HG03175 (cell line): ENCODE results near the gene PLA2G4D.

ENCODE experiments used
- ATAC-seq: cut with Tn5 transposase; IDR thresholded peaks from one replicate; pipeline ENCODE4 v1.9.1; 2021; ENCODE audit warnings: mild to moderate bottlenecking, moderate library complexity; ENCODE audit not compliant: unreplicated experiment

PLA2G4D gene

DNA sequence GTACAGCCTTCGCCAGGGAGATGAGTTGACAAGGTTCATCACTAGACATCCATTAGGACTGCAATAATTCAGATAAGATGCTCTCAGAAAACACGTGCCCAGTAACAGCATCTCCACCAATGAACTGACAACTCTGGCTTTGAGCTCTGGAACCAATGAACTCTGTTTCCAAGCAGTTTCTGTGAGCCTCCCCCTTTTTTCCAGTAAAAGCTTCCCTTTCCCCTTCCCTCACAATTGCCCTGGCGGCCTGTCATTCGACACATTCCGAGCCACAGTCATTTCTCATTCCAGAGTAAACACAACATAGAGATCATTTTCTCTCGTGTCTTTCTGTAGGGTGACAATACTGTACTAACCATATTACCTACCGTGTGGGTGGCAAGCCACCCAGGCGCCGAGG, 3.6 kb downstream of the PLA2G4D start:
- no peak for ATAC-seq

- no peak for ATAC-seq
Measured at GRCh38 chr15:42090370-42090769, 4.0 kb downstream of the PLA2G4D start.

DNA sequence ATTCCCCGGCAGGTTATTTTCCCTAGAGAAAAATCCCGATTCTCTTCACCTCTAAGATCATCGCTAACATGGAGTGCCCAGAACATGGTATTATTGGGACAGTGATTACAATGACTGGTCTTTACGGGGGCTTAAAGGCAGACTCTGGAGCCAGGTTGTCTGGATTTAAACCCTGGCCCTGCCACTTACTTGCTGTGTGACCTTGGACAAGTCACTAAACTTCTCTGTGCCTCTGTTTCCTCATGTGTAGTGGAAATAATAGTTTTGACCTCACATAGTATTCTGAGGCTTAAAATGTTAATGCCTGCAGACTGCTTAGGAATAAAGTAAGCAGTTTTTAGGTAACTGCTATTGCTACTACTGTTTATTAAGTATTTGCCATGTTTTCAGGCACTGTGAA, 4.4 kb downstream of the PLA2G4D start:
- ATAC-seq, result no peak

DNA sequence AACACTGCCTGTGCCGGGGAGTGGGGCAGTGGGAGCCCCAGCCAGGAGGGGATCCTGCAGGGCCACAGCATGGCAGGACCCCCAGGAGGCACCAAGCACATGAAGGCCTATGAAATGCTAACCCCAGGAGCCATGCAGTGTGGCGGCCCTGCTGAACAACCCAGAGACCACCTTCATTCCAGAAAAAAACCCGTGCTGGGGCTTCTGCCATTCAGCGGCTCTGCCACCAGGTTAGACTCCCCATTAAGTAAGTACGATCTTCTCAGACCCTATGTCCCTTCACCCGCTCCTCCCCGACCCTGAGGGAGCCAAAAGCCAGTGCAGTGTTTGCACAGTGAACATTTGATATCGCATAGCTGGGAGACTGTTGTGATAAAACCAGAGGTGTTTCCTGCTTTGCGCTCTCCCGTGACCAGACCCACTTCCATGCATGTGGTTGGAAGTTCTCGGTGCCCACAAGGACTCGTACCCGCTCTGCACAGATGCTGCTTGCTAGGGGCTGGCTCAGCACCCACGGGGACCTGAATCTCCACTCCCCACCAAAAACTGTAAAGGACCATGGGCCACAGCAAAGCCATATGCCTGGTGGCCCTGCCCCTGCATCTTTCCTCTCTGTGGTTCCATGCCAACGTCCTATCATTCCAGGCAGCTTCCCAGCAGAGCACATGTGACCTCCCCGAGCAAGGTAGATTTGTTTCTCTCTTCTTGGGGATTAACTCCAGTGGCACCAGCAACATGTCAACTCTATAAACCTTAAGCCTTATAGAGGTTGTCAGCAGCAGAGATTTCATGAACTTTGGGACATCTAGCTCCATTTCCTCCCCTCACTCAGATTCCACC, 5.3 kb downstream of the PLA2G4D start:
- no peak for ATAC-seq

DNA sequence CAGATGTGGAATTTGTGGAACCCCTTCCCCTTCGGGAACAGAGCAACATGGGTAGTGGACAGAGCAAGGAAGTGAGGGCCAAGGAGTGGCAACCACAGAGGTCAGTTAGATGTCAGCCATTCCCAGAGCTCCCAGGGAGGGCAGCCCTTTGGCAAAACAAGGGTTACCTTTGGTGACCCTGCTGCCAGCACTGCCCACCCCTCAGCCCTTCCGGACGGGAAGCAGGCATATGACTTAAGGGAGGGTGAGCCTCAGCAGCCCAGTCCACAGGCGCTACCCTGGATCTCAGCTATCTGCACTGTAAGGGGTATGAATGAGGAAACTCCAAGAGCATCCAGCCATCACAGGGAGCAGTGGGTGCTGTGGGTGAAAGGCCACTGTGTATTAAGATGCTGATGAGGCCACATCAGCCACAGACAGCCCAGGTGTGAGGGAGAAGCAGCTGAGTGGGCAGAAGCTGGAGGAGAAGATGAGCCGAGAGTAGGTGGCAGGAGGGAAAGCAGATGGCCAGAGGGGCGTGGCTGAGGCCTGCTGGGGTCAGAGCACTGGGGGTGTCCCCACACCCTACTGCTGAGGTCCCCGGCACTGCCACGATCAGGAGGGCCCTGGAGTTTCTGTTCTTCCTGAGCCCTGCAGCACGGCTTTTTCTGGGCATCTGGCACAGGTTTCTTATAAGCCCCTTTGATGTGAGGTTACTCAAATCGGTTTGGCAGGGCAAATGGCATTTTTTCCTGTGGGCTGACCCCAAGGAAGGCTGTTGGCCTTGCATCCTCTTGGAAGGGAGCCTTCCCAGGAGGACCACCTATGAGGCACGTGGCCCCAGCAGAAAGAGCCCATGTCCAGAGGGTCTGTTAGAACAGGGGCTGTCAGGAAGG, 6.2 kb downstream of the PLA2G4D start:
- ATAC-seq, result no peak

GRCh38 chr15:42087460-42087859, 6.9 kb downstream of the PLA2G4D start:
- ATAC-seq, result no peak

DNA sequence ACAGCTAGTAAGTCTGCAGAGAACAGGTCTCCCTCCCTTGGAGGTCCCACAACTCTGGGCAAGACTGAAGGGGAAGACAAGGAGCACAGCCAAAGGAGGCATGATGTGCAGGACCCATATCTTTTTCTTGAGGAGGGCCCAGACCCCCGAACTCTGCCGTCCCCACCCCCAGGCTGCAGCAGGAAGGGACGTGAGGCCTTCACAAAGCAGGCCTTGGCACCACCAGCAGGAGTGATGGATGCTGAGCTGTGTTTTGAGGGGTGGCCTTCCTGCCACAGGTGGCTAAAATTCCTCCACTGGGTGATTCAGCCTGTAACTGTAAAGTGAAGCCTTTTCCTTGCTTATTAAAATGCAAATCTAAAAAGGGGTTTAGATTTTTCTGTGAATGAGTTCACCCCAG, 8.6 kb downstream of the PLA2G4D start:
- no peak for ATAC-seq

- ATAC-seq, result no peak
Measured at GRCh38 chr15:42085236-42085605, 9.1 kb downstream of the PLA2G4D start.

DNA sequence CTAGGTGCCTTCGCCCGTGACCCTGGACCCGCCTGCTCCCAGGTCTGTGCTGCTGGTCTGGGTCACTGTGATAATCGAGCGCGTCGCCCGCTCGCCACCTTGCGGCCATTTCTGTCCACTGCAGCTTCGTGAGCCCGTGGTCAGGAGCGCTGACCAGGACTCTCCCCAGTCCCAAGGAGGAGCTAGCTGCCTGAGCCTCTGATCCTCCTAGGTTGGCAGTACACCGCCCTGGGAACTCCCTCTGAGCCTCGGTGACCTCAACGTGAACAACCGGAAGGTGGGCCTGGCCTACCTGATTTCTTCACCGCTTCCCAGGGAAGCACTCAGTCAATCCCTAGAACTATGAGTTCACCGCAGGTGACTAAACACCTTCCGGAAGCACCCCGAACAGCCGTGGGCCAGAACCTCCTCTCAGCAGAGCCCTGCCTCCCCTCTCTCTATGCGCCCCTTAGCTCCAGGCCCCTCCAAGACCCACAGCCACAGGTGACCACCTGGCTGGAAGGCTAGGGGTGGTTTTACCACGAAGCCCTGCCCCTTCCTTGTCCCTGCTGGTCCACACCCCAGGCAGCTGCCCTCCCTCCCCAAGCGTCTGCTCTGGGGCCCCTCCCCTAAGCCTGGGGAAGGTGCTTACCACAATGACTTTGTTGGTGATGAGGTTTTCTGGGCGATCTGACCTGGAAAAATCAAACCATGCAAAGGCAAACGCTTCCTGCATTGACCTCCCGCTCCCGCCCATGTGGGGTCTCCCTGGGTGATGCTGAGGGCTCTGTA, 9.7 kb downstream of the PLA2G4D start:
- no peak for ATAC-seq

DNA sequence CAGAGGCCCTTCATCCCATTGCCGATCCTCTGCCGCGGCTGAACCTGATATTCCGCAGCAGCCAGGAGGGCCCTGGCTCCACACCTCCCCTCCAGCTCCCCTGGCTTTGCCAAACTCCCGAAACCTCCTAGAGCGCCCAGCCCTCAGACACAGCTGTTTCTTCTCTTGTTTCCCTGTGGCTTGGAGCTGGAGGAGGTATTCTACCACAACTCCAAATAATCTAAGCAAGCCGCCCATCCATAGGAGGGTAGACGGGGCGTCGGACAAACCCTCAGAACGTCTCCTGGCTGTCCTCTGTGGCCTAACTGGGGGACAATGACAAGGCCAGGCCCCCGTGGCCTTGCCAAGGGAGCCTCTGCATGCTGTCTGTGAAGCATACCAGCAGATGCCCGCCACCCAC, 10.4 kb downstream of the PLA2G4D start:
- ATAC-seq, result no peak

DNA sequence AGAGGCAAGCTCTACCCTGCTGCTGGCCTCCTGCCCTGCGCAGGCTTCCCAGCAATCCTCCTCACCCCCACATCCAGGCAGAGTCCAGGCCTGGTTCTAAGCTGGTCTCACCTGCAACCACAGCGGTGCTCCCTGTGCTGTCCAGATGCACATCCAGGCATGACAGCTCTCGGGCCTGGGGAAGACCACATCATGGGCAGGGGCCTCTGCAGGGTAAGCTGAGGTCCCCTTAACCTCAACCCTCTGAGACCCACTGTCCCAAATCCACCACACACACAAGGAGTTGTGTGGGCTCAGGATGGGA, 10.8 kb downstream of the PLA2G4D start:
- no peak for ATAC-seq

- no peak for ATAC-seq
Measured at GRCh38 chr15:42082823-42083604, 11.3 kb downstream of the PLA2G4D start.

DNA sequence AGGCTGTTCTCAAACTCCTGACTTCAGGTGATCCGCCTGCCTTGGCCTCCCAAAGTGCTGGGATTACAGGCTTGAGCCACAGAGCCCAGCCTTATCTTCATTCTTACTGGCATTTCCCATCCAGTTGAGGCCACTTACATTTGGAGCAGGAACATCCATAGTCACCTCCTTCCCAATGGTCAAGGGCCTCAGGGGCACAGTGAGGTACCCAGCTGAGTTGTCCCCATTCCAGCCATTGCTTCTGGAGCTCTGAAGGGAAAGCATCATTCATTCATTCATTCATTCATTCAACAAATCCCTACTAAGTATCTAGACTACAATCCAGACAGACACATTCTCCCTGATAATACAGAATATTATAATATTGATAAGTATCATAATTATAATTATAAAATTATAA, 12.2 kb downstream of the PLA2G4D start:
- ATAC-seq, result no peak

- ATAC-seq, result no peak
Measured at GRCh38 chr15:42080919-42081830, 13.2 kb downstream of the PLA2G4D start.

DNA sequence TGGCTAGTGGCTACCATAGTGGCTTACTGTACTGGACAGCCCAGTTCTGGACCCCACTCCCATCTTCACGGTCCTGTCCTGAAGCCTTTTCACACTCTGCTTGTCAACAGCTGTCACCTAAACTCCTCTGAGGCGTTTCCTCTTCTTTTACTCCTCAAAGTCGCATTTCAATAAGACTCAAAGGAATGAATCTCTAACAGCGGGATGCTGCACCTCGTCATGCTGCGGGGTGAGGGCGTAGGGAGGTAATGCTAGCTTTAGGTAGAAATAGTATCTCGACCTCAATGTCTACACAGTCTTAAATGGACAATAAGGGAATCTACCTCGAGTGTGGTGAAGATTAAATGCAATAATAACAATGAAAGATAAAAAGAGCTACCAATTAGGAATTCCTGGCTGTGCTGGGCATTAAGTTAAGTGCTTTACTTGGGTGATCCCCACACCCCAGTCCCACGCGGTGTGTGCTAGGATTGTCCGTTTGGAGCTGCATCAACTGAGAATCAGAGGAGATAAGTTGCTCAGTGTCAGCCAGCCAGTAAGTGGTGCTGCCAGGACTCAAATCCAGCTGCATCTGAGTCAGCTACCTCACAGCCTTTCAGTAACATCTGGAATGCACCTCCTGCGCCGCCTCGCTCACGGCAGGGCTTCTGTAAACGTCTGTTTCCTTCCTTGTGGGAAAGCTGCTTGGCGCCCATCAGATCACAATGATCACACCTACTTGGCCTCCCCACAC, 14.0 kb downstream of the PLA2G4D start:
- ATAC-seq, result no peak

GRCh38 chr15:42079401-42079908, 14.9 kb downstream of the PLA2G4D start:
- no peak for ATAC-seq

- ATAC-seq, result no peak
Measured at GRCh38 chr15:42078903-42079302, 15.5 kb downstream of the PLA2G4D start.

DNA sequence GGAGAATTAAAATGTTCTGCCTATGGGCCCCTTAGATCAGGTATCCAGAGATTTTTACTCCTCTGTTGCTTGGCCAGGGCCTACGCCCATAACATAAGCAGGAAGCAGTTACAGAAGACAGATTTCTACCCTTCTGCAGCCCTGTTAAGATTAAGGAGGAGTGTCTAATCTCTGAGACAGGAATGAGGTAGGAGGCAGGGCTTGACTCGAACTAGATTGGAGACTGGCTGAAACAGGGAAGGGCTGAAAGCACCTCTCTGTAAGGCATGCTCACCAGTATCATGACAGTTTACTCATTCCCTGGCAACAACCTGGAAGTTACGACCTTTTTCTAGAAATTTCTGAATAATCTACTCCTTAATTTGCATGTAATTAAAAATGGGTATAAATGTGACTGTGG, 16.7 kb downstream of the PLA2G4D start:
- no peak for ATAC-seq

DNA sequence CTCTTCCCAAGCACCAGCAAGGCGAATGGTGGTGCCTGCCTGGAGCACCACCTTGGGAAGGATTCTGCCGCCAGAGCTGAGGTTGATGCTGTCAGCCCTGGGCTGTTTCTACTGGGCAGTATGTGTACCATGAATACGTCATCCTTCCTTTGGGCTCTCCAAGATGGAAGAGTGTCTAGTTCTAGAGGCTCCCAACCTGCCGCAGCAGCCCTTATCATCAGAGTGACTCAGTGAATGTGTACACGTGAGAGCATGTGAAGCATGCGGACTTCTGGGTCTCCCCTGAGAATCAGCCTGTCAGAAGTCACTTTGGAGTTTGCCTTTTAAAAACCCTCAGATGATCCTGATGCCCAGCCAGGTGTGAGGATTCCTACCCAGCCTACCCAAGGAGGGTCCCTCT, 20.9 kb downstream of the PLA2G4D start:
- no peak for ATAC-seq
